ENCODE measurements around the gene TMEM255B. TPM values are rescaled to one million over a fixed set of nuclear protein-coding genes. Genes with fewer than 3 reads are reported as not detected.

The TMEM255B gene
- total RNA-seq, 2 experiments from 2014 or later, result 1.7 to 1.8 TPM

- H3K4me3 Mint-ChIP-seq, result no peak overlapping the region
- ChIA-PET CTCF (no interaction called here), POLR2A (no interaction called here)
- no peak overlapping the region for H3K27ac Mint-ChIP-seq
- H3K9me3 Mint-ChIP-seq, result no peaks in the 10 kb centered on the region
- peaks cover 18% of the 10 kb centered on the region for H3K4me1 Mint-ChIP-seq (ENCODE audit: low read depth)
- peaks cover 3% of the 10 kb centered on the region for H3K27me3 Mint-ChIP-seq
- H3K36me3 Mint-ChIP-seq (ENCODE audit: low read depth), result peaks cover 19% of the 10 kb centered on the region
- ATAC-seq, result no peak
- DNase-seq, result no peak
- intact Hi-C loops (cut with micrococcal nuclease), result loop anchor here (5.0 kb wide), 1 partner anchor 408 kb away; no protein-coding TSS in a partner anchor
- no peak for TF ChIP-seq CTCF (IDR thresholded peaks at IDR 0.05)
Observed at GRCh38 chr13:113819341-113819730, 60.3 kb downstream of the TMEM255B start.

GRCh38 chr13:113819731-113820715, 61.0 kb downstream of the TMEM255B start:
- H3K4me3 Mint-ChIP-seq, result no peak overlapping the region
- POLR2A ChIA-PET, result interaction anchor here (0.6 kb wide), 1 partner anchor 236 kb away, joined by 4 read pairs; the partner anchor contains the start of gene TFDP1

DNA sequence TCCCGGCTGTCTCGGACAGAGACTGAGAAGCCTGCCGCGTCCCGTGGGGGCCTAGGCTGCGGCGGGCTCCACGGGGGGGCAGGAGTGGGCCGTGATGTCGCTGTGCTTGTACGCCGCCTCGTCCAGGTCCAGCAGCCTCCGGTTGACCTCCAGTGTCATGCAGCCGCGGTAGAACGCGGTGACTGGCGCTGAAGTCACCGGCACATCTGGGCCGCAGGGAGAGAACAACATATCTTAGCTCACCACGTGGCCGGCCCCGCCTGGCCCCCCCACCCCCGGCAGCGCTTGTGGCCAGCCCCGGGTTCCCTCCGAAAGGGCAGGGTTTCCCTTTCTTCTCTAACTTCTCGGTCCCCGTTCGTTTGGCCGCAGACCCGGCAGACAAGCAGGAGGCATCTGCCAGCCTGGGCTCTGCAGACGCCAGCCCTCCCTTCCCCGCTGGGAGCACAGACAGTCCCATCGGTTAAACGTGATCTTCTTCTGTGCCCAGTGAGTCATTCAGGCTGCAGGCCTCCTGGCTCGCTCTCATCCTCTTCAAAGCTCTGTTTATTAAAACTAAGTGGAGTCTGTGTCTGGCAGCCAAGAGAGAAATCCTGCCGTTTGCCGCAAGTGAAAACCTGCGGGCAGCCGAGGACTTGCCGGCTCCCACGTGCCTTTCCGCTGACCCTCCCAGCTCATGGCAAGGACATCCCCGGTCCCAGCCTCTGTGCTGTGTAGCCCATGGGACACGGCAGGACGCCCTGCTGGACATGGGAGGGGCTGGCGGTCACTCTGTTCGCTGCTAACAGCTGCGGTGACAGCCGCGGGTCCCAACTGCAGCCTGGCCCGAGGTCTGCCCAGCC, 62.0 kb downstream of the TMEM255B start:
- Mint-ChIP-seq H3K9me3 (no peaks in the 10 kb centered on the region), H3K27me3 (no peaks in the 10 kb centered on the region), H3K4me1 (ENCODE audit: low read depth) (peaks cover 13% of the 10 kb centered on the region), H3K27ac (no peak overlapping the region), H3K4me3 (no peak overlapping the region), H3K36me3 (ENCODE audit: low read depth) (peaks cover 16% of the 10 kb centered on the region)
- ChIA-PET CTCF (no interaction called here), POLR2A (no interaction called here)
- no peak for DNase-seq
- intact Hi-C loops (cut with micrococcal nuclease), result no loop called here
- no peak for ATAC-seq
- TF ChIP-seq CTCF (IDR thresholded peaks at IDR 0.05), result no peak

More at GRCh38 chr13:113819731-113820715, 61.0 kb downstream of the TMEM255B start:
- Mint-ChIP-seq H3K27ac (no peak overlapping the region), H3K27me3 (peaks cover 3% of the 10 kb centered on the region), H3K9me3 (no peaks in the 10 kb centered on the region), H3K4me1 (ENCODE audit: low read depth) (peaks cover 18% of the 10 kb centered on the region), H3K36me3 (ENCODE audit: low read depth) (peaks cover 21% of the 10 kb centered on the region)
- CTCF ChIA-PET, result no interaction called here
- intact Hi-C loops (cut with micrococcal nuclease), result loop anchor here (5.0 kb wide), 1 partner anchor 407 kb away; no protein-coding TSS in a partner anchor
- no peak for TF ChIP-seq CTCF (IDR thresholded peaks at IDR 0.05)
- DNase-seq, result no peak
- ATAC-seq, result no peak

DNA sequence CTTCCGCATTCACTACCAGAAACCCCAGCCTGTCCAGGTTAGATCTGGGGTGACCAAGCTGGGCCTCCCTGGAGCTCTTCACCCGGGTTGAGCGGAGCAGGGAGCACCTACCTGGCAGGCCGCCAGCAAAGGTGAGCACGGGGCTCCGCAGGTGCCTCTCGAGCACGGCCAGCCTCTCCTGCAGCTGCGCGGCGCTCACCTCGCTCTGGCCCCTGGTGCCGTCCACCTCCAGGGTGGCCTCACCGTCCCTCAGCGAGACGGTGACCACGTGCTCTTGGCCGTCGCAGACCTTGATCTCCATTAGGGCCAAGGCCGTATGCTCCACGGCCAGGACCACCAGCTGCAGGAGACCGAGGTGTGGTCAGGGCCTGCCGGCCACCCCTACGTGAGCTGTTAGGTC, 62.8 kb downstream of the TMEM255B start:
- no peak for TF ChIP-seq CTCF (IDR thresholded peaks at IDR 0.05)
- CTCF ChIA-PET, result no interaction called here
- Mint-ChIP-seq H3K36me3 (ENCODE audit: low read depth) (peaks cover 12% of the 10 kb centered on the region), H3K9me3 (no peaks in the 10 kb centered on the region), H3K27ac (no peak overlapping the region), H3K4me3 (no peak overlapping the region), H3K4me1 (ENCODE audit: low read depth) (peaks cover 6% of the 10 kb centered on the region), H3K27me3 (no peaks in the 10 kb centered on the region)
- no peak for DNase-seq
- POLR2A ChIA-PET, result no interaction called here
- intact Hi-C loops (cut with micrococcal nuclease), result no loop called here
- no peak for ATAC-seq
